Fibroblast of mammary gland (primary cell): ENCODE data around the gene SND1.

Experiments used
- DNase-seq: peaks from one replicate; pipeline ENCODE4 v3.0.0-alpha.2; 2010; ENCODE audit warnings: low read depth
- H3K4me3 ChIP-seq: 2 replicates; pipeline ENCODE4 v1.5.1; 2011; ENCODE audit warnings: low read depth, mild to moderate bottlenecking, low read length, moderate library complexity; ENCODE audit not compliant: control insufficient read depth
- TF ChIP-seq, protein P1 (sequence below): conservative IDR thresholded peaks from 2 replicates; pipeline ENCODE4 v1.5.1; 2011; ENCODE audit warnings: low read depth, low read length, inconsistent platforms; ENCODE audit not compliant: control insufficient read depth, insufficient read depth

The SND1 gene

GRCh38 chr7:127758105-127758504 lies 106.1 kb downstream of the SND1 start:
- TF ChIP-seq, protein P1, sequence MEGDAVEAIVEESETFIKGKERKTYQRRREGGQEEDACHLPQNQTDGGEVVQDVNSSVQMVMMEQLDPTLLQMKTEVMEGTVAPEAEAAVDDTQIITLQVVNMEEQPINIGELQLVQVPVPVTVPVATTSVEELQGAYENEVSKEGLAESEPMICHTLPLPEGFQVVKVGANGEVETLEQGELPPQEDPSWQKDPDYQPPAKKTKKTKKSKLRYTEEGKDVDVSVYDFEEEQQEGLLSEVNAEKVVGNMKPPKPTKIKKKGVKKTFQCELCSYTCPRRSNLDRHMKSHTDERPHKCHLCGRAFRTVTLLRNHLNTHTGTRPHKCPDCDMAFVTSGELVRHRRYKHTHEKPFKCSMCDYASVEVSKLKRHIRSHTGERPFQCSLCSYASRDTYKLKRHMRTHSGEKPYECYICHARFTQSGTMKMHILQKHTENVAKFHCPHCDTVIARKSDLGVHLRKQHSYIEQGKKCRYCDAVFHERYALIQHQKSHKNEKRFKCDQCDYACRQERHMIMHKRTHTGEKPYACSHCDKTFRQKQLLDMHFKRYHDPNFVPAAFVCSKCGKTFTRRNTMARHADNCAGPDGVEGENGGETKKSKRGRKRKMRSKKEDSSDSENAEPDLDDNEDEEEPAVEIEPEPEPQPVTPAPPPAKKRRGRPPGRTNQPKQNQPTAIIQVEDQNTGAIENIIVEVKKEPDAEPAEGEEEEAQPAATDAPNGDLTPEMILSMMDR, result no peak
- DNase-seq, result peak; percentile 22
- H3K4me3 ChIP-seq, result no peak overlapping the region

GRCh38 chr7:127758845-127759244 lies 106.9 kb downstream of the SND1 start:
- TF ChIP-seq, protein P1, result no peak
- H3K4me3 ChIP-seq, result no peak overlapping the region
- no peak for DNase-seq

GRCh38 chr7:127759945-127760421 lies 108.0 kb downstream of the SND1 start:
- DNase-seq, result no peak
- no peak overlapping the region for H3K4me3 ChIP-seq
- TF ChIP-seq, protein P1, result no peak

- H3K4me3 ChIP-seq, result no peak overlapping the region
- DNase-seq, result no peak
- TF ChIP-seq, protein P1, result no peak
These were observed 108.5 kb downstream of the SND1 start for GRCh38 chr7:127760436-127761031.

DNA sequence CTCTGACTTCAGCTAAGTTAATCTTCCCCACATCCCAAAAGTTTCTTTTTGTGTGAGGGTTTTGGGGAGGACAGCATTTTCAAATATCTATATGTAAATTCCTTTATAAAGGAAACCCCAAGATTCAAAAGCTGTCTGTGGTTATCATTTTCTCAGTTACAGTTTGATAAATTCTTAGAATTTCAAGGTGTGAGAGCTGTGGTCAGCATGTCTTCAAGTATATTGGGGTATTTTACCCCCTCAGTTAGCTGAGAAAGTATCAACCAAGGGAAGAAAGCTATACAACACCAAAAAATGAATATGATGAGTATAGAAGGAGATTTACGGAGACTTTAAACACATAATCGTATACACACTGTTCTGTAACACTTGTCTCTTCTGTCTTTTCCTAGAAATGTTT lies 109.2 kb downstream of the SND1 start:
- no peak for DNase-seq
- no peak overlapping the region for H3K4me3 ChIP-seq
- TF ChIP-seq, protein P1, result no peak

GRCh38 chr7:127764681-127765080 lies 112.7 kb downstream of the SND1 start:
- H3K4me3 ChIP-seq, result no peak overlapping the region
- no peak for DNase-seq
- TF ChIP-seq, protein P1, result no peak

GRCh38 chr7:127765150-127765549 lies 113.2 kb downstream of the SND1 start:
- TF ChIP-seq, protein P1, result no peak
- no peak for DNase-seq
- no peak overlapping the region for H3K4me3 ChIP-seq
